A549 treated with dexamethasone at 1 μM for 4 hours (cell line): ENCODE measurements around the gene GBP5. TPM values are rescaled to one million over a fixed set of nuclear protein-coding genes. Genes with fewer than 3 reads are reported as not detected.

Experiments used
- total RNA-seq: library from RNA; stranded (reverse); fragments of 200-300 nt; extraction: Qiagen RNA extraction; gene quantifications from 5 replicates; pipeline ENCODE4 v1.2.3, GENCODE V29; 2022

The GBP5 gene
- 0.01 to 0.08 TPM in 2 of 5 replicates, not detected in the others for total RNA-seq

GRCh38 chr1:89272269-89273041 lies at the start of gene GBP5:
TSS of gene GBP5 (minus strand) at chr1:89272860. CDS start at chr1:89269555, 3,305 bp downstream.

Other genes with a start within 250 kb of the GBP5 start
- gene GBP3, start 250.0 kb downstream of the GBP5 start, total RNA-seq, result 0.93 to 1.0 TPM (median 1.0 TPM) in 5 replicates
- 0.07 to 0.21 TPM (median 0.10 TPM) in 5 replicates for gene GBP1, start 207.7 kb downstream of the GBP5 start, total RNA-seq
- 0.71 to 1.1 TPM (median 0.88 TPM) in 5 replicates for gene GBP2, start 146.7 kb downstream of the GBP5 start, total RNA-seq
- gene GBP7, start 96.9 kb downstream of the GBP5 start, total RNA-seq, result not detected in 5 replicates
- 0.01 TPM in 1 of 5 replicates, not detected in the others for gene GBP4, start 73.9 kb downstream of the GBP5 start, total RNA-seq
- not detected in 5 replicates for gene GBP6, start 91.2 kb upstream of the GBP5 start, total RNA-seq